CD4-positive, alpha-beta T cell (primary cell): ENCODE measurements around the gene PDGFA. TPM values are rescaled to one million over a fixed set of nuclear protein-coding genes. Genes with fewer than 3 reads are reported as not detected.

Experiments used
- ATAC-seq: fragments of 200-7000 bp; cut with Tn5 transposase; one replicate; pipeline ENCODE4 v1.10.0; 2022; ENCODE audit warnings: mild to moderate bottlenecking; ENCODE audit not compliant: poor library complexity
- CTCF ChIA-PET: fragments of 350-600 bp; sonication (Branson Sonifier 250); formaldehyde crosslinking; loops from one replicate; lab custom pipeline; 2021; ENCODE audit warnings: antibody characterized with exemption, inconsistent platforms; lab: Charles Lee
- POLR2A ChIA-PET: fragments of 350-600 bp; sonication (Branson Sonifier 250); formaldehyde crosslinking; loops from one replicate; lab custom pipeline; 2021; ENCODE audit warnings: antibody characterized with exemption, inconsistent platforms; lab: Charles Lee
- DNase-seq, 14 experiments: peaks; one replicate each; pipeline ENCODE4 v3.0.0-alpha.2; 2013 to 2020; ENCODE audit warnings: mixed read lengths in 2 of 14
- H3K27ac ChIP-seq, 2 donors: one replicate each; pipeline versions ENCODE4 v1.5.1 to v1.7.0; 2013; ENCODE audit warnings: low read length in 2 of 2, low read depth in 1 of 2, mild to moderate bottlenecking in 1 of 2
- H3K27me3 ChIP-seq, 2 experiments: 1 replicate in 1 of 2; 2 replicates in 1 of 2; pipeline versions ENCODE4 v1.6.1 to v1.7.0; 2013; ENCODE audit warnings: low read length in 2 of 2, control low read depth in 1 of 2, mild to moderate bottlenecking in 1 of 2, moderate library complexity in 1 of 2; ENCODE audit not compliant: insufficient read depth in 2 of 2, control insufficient read depth in 1 of 2
- H3K36me3 ChIP-seq: one replicate; pipeline ENCODE4 v1.6.1; 2013; ENCODE audit warnings: low read length, control low read depth; ENCODE audit not compliant: insufficient read depth
- H3K4me1 ChIP-seq: one replicate; pipeline ENCODE4 v1.6.1; 2013; ENCODE audit warnings: low read length, control low read depth; ENCODE audit not compliant: insufficient read depth
- H3K4me3 ChIP-seq: one replicate; pipeline ENCODE4 v1.5.1; 2013; ENCODE audit warnings: mild to moderate bottlenecking, low read length, moderate library complexity
- H3K9me3 ChIP-seq, 2 experiments: 1 replicate in 1 of 2; 2 replicates in 1 of 2; pipeline versions ENCODE4 v1.6.1 to v1.7.0; 2013; ENCODE audit warnings: low read length in 2 of 2, mild to moderate bottlenecking in 2 of 2, control low read depth in 1 of 2, moderate library complexity in 1 of 2; ENCODE audit not compliant: control insufficient read depth in 1 of 2, insufficient read depth in 1 of 2
- H3K27ac Mint-ChIP-seq: one replicate; pipeline ENCODE4 v1.8.0; 2020; ENCODE audit warnings: mixed read lengths
- H3K27me3 Mint-ChIP-seq: one replicate; pipeline ENCODE4 v1.8.0; 2021; ENCODE audit warnings: mixed read lengths
- H3K36me3 Mint-ChIP-seq: one replicate; pipeline ENCODE4 v1.8.0; 2021; ENCODE audit warnings: low read depth, mixed read lengths
- H3K4me1 Mint-ChIP-seq: one replicate; pipeline ENCODE4 v1.8.0; 2021; ENCODE audit warnings: low read depth, mixed read lengths
- H3K4me3 Mint-ChIP-seq: one replicate; pipeline ENCODE4 v1.8.0; 2020; ENCODE audit warnings: mild to moderate bottlenecking, mixed read lengths
- H3K9me3 Mint-ChIP-seq: one replicate; pipeline ENCODE4 v1.8.0; 2020; ENCODE audit warnings: mixed read lengths
- CTCF ChIP-seq: fragments of 200-600 bp; IDR thresholded peaks from one replicate; pipeline ENCODE4 v1.8.0; 2022; ENCODE audit warnings: antibody characterized with exemption, mild to moderate bottlenecking
- intact Hi-C, 2 experiments: fragments of 100-400 bp; cut with DNase I in 1 of 2; cut with micrococcal nuclease in 1 of 2; formaldehyde crosslinking; loops; one replicate each; pipeline versions ENCODE4 v1.15.1 to v1.9.0; 2023 to 2025; cut with DNase I, micrococcal nuclease
- total RNA-seq, 174 experiments: library from RNA in 2 of 174; stranded (reverse) in 2 of 174; gene quantifications; one replicate each; pipeline ENCODE4 v1.2.3 and lab custom pipeline; 2021 to 2026

Gene PDGFA
- total RNA-seq, 2 experiments from 2014 or later: 0.55 to 0.70 TPM

DNA sequence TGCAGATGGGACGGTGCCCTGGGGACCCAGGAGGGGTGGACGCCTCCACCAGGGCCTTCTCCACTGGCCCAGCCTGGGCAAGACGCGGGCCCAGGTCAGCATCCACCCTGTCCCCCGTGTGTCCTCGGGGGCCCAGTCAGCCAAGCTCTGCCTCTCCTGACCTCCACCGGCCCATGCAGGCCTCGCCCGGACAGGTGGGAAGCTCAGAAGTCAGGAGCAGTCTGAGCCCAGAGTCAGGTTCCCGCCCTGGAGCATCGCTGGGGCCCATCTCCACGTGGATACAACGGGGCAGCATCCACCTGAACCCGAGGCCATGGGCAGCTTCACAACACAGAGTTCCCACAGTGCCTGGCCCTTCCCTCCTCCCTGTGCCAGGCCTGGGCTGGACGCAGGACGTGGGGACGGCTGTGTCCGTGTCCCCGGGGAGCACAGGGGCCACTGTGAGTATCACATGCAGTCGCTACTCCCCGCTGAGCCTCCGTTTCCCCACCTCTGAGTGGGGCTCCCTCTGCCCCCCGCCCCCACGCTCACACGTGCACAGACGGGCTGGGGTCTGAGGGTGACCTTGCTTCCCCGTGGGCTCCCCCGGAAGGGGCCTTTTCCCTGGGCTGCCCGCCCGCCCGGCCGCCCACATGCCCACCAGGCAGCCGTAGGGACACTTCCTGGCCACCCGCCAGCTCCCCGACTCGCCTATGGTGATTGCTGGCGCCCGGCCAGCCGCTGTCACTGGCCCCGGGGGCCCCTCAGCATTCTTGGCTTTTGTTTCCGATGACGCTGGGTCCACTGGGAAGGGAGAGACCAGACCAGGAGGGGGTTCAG is 64.3 kb downstream of the PDGFA start:
- intact Hi-C loops: no loop called here
- no peak for TF ChIP-seq CTCF
- peaks cover 9% of the 10 kb centered on the region for H3K4me1 Mint-ChIP-seq
- ChIA-PET POLR2A (no interaction called here), CTCF (no interaction called here)
- peaks cover 5% of the 10 kb centered on the region for H3K27me3 Mint-ChIP-seq
- H3K27ac ChIP-seq: no peak overlapping the region
- no peak overlapping the region for H3K4me3 Mint-ChIP-seq
- peaks cover 0 to 21% of the 10 kb centered on the region in 2 experiments for H3K9me3 ChIP-seq
- no peaks in the 10 kb centered on the region for H3K36me3 Mint-ChIP-seq
- H3K4me1 ChIP-seq: peaks cover 6% of the 10 kb centered on the region
- H3K9me3 Mint-ChIP-seq: no peaks in the 10 kb centered on the region
- H3K27me3 ChIP-seq: peaks cover 5 to 17% of the 10 kb centered on the region in 2 experiments
- no peaks in the 10 kb centered on the region for H3K36me3 ChIP-seq
- no peak for ATAC-seq
- DNase-seq: no peak
- no peak overlapping the region for H3K4me3 ChIP-seq
- no peak overlapping the region for H3K27ac Mint-ChIP-seq

- Mint-ChIP-seq H3K9me3 (no peaks in the 10 kb centered on the region), H3K27ac (no peak overlapping the region), H3K4me3 (no peak overlapping the region), H3K4me1 (peaks cover 9% of the 10 kb centered on the region), H3K36me3 (no peaks in the 10 kb centered on the region), H3K27me3 (peaks cover 5% of the 10 kb centered on the region)
- POLR2A ChIA-PET: no interaction called here
- Histone ChIP-seq H3K27me3 (peaks cover 5 to 17% of the 10 kb centered on the region in 2 experiments), H3K4me1 (peaks cover 6% of the 10 kb centered on the region), H3K4me3 (no peak overlapping the region), H3K36me3 (no peaks in the 10 kb centered on the region), H3K9me3 (peaks cover 0 to 21% of the 10 kb centered on the region in 2 experiments), H3K27ac (no peak overlapping the region)
- TF ChIP-seq CTCF: no peak
- DNase-seq (no peak), ATAC-seq (no peak)
- CTCF ChIA-PET: no interaction called here
- intact Hi-C loops: no loop called here
Observed at GRCh38 chr7:454356-455109, 65.1 kb downstream of the PDGFA start.

DNA sequence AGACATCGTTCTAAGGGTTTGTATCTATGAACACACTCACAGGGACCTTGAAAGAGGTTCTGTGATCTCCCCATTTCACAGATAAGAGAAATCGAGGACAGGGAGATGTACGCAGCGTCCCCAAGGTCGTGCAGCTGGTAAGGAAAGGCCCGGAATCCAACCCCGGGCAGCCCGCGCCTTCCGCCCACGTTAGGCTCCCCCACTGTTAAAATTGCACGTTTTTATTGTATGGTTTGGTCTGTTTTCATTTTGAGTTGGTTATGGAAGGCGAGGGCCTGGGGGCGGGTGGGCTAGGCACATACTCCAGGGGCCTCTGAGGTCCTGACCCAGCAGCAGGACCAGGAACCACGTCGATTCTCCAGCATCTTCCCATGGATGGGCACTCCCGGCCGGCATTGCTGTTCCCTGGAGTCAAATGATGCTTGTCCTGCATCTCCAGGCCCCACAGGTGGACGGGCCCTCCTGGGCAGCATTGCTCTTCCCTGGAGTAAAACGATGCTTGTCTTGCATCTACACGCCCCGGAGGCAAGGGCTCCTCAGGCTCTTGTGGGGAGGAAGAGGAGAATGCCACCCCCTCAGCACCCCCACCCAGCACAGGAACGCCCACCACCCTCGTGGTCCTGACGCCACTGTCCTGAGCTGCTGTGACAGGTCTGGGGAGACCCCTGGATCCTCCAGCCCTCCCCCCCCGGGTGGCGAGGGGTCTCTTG is 65.9 kb downstream of the PDGFA start:
- ChIA-PET CTCF (no interaction called here), POLR2A (no interaction called here)
- Histone ChIP-seq H3K9me3 (peaks cover 0 to 20% of the 10 kb centered on the region in 2 experiments), H3K4me3 (no peak overlapping the region), H3K27ac (no peak overlapping the region), H3K36me3 (no peaks in the 10 kb centered on the region), H3K4me1 (peaks cover 6% of the 10 kb centered on the region), H3K27me3 (peaks cover 5 to 17% of the 10 kb centered on the region in 2 experiments)
- no peaks in the 10 kb centered on the region for H3K36me3 Mint-ChIP-seq
- H3K27me3 Mint-ChIP-seq: peaks cover 5% of the 10 kb centered on the region
- H3K27ac Mint-ChIP-seq: no peak overlapping the region
- H3K4me1 Mint-ChIP-seq: peaks cover 9% of the 10 kb centered on the region
- intact Hi-C loops: no loop called here
- ATAC-seq: no peak
- DNase-seq: no peak
- no peak for TF ChIP-seq CTCF
- no peak overlapping the region for H3K4me3 Mint-ChIP-seq
- no peaks in the 10 kb centered on the region for H3K9me3 Mint-ChIP-seq
